K562 (cell line): ENCODE measurements around the gene RESF1. TPM values are rescaled to one million over a fixed set of nuclear protein-coding genes. Genes with fewer than 3 reads are reported as not detected.

Source experiments
- BCOR ChIP-seq: fragments of 450-650 bp; IDR thresholded peaks from 2 replicates; pipeline ENCODE4 v1.6.1; 2016
- CBFB ChIP-seq: sonication (generic); formaldehyde crosslinking; IDR thresholded peaks from 2 replicates; pipeline ENCODE4 v1.4.0; 2020; ENCODE audit warnings: mild to moderate bottlenecking, missing genetic modification reagents
- CREBBP ChIP-seq: IDR thresholded peaks from one replicate; pipeline ENCODE4 v1.6.1; 2012; ENCODE audit warnings: low read depth, mild to moderate bottlenecking, control low read depth, inconsistent platforms, low read length
- ELF4 ChIP-seq: fragments of 450-650 bp; formaldehyde crosslinking; IDR thresholded peaks from 2 replicates; pipeline ENCODE4 v1.4.0; 2022; ENCODE audit warnings: missing genetic modification characterization
- KLF10 ChIP-seq: fragments of 250-450 bp; sonication (Bioruptor Pico); IDR thresholded peaks from 2 replicates; pipeline ENCODE4 v1.6.1; 2021; ENCODE audit warnings: matching md5 sums
- MYNN ChIP-seq, 2 experiments: sonication (generic); formaldehyde crosslinking in 1 of 2; IDR thresholded peaks; 2 replicates each; pipeline versions ENCODE4 v1.5.0 to v1.6.1; 2016 to 2020; ENCODE audit warnings: antibody characterized with exemption in 1 of 2, missing genetic modification reagents in 1 of 2
- NFIX ChIP-seq: fragments of 250-450 bp; sonication (Bioruptor Pico); IDR thresholded peaks from 2 replicates; pipeline ENCODE4 v1.4.0; 2020; ENCODE audit warnings: low read depth, mild to moderate bottlenecking, moderate library complexity
- PRPF4 ChIP-seq: fragments of 200-400 bp; formaldehyde crosslinking; IDR thresholded peaks from one replicate; pipeline ENCODE4 v1.6.1; 2017; ENCODE audit warnings: low read length, low read depth, mild to moderate bottlenecking; ENCODE audit not compliant: insufficient read depth, poor library complexity, severe bottlenecking
- RBM15 ChIP-seq: fragments of 200-400 bp; formaldehyde crosslinking; IDR thresholded peaks from 2 replicates; pipeline ENCODE4 v1.6.1; 2018; ENCODE audit warnings: mild to moderate bottlenecking, low read length, moderate library complexity; ENCODE audit not compliant: insufficient read depth
- SAP30 ChIP-seq: fragments of 200-600 bp; sonication (generic); IDR thresholded peaks from 2 replicates; pipeline ENCODE4 v1.6.1; 2012; ENCODE audit warnings: borderline replicate concordance, low read depth, mild to moderate bottlenecking, moderate library complexity, low read length, control low read depth, inconsistent platforms; ENCODE audit not compliant: insufficient read depth, poor library complexity, severe bottlenecking
- SIN3B ChIP-seq: fragments of 450-650 bp; IDR thresholded peaks from 2 replicates; pipeline ENCODE4 v1.6.1; 2017; ENCODE audit warnings: low read depth, mild to moderate bottlenecking, moderate library complexity
- SMAD1 ChIP-seq: fragments of 150-350 bp; IDR thresholded peaks from 2 replicates; pipeline ENCODE4 v1.6.1; 2014; ENCODE audit warnings: low read length, low read depth; ENCODE audit not compliant: partially characterized antibody
- TRIM28 ChIP-seq: fragments of 450-650 bp; IDR thresholded peaks from 2 replicates; pipeline ENCODE4 v1.6.1; 2017
- ZKSCAN1 ChIP-seq: fragments of 150-350 bp; IDR thresholded peaks from 2 replicates; pipeline ENCODE4 v1.6.1; 2016; ENCODE audit warnings: low read depth, low read length
- ZKSCAN8 ChIP-seq: fragments of 200-800 bp; sonication (Bioruptor generic); IDR thresholded peaks from 2 replicates; pipeline ENCODE4 v1.6.1; 2016; ENCODE audit warnings: missing genetic modification characterization, missing compliant biosample characterization
- ZNF165 ChIP-seq: fragments of 250-450 bp; sonication (Bioruptor Pico); IDR thresholded peaks from 2 replicates; pipeline ENCODE4 v1.4.0; 2020; ENCODE audit warnings: borderline replicate concordance
- ZNF239 ChIP-seq: fragments of 250-450 bp; sonication (Bioruptor Pico); IDR thresholded peaks from 2 replicates; pipeline ENCODE4 v1.4.0; 2020; ENCODE audit warnings: mild to moderate bottlenecking
- ZZZ3 ChIP-seq: fragments of 450-650 bp; IDR thresholded peaks from 2 replicates; pipeline ENCODE4 v1.6.1; 2016; ENCODE audit warnings: antibody characterized with exemption, mild to moderate bottlenecking, moderate library complexity
- polyA plus RNA-seq, 8 experiments: library from polyadenylated mRNA; depleted of rRNA in 4 of 8; stranded (reverse) in 5 of 8; unstranded in 3 of 8; fragments of >200 nt; fragmentation: Nextera tagmentation in 2 of 8; fragmentation: Illumina TruSeq in 1 of 8; extraction: Ambion mirVana in 2 of 8; extraction: Trizol in 1 of 8; gene quantifications; 2 replicates each; pipeline versions ENCODE4 v1.2.1 to v1.2.3, GENCODE V29; 2011 to 2014; ENCODE audit warnings: inconsistent platforms in 1 of 8, missing spikeins in 1 of 8
- total RNA-seq, 7 experiments: library from RNA; depleted of rRNA in 6 of 7; stranded (reverse); fragments of >200 nt in 6 of 7; fragmentation: Illumina TruSeq in 2 of 7; extraction: Trizol in 2 of 7; gene quantifications; 2 replicates each; pipeline versions ENCODE4 v1.2.1 to v1.2.3, GENCODE V29; 2011 to 2021; ENCODE audit warnings: low replicate concordance in 1 of 7
- TF ChIP-seq, protein P1 (sequence below): IDR thresholded peaks from 2 replicates; pipeline ENCODE4 v1.6.1; 2011; ENCODE audit warnings: borderline replicate concordance, low read depth, mild to moderate bottlenecking, moderate library complexity, low read length; ENCODE audit not compliant: insufficient read depth, poor library complexity, severe bottlenecking
- TF ChIP-seq, protein P2 (sequence below), 2 experiments: fragments of 450-650 bp in 1 of 2; sonication (generic) in 1 of 2; formaldehyde crosslinking in 1 of 2; IDR thresholded peaks in 1 of 2; conservative IDR thresholded peaks in 1 of 2; 2 replicates each; pipeline versions ENCODE4 v1.6.1 to v1.8.1; 2016 to 2023; ENCODE audit warnings: mild to moderate bottlenecking in 2 of 2, moderate library complexity in 2 of 2, inconsistent platforms in 1 of 2, missing genetic modification reagents in 1 of 2
- TF ChIP-seq, protein P3 (sequence below): sonication (generic); formaldehyde crosslinking; IDR thresholded peaks from 2 replicates; pipeline ENCODE4 v1.8.0; 2022; ENCODE audit warnings: mild to moderate bottlenecking, missing genetic modification reagents, borderline replicate concordance
- TF ChIP-seq, protein P4 (sequence below): sonication (generic); formaldehyde crosslinking; IDR thresholded peaks from 2 replicates; pipeline ENCODE4 v1.8.0; 2023; ENCODE audit warnings: mild to moderate bottlenecking, missing genetic modification reagents

RESF1 gene
- total and polyA plus RNA-seq, 9 of the 15 experiments (the other 6 are each of a cell fraction or from before 2014, with no cell fraction given), result 21.5 to 121 (median 53.6) TPM

DNA sequence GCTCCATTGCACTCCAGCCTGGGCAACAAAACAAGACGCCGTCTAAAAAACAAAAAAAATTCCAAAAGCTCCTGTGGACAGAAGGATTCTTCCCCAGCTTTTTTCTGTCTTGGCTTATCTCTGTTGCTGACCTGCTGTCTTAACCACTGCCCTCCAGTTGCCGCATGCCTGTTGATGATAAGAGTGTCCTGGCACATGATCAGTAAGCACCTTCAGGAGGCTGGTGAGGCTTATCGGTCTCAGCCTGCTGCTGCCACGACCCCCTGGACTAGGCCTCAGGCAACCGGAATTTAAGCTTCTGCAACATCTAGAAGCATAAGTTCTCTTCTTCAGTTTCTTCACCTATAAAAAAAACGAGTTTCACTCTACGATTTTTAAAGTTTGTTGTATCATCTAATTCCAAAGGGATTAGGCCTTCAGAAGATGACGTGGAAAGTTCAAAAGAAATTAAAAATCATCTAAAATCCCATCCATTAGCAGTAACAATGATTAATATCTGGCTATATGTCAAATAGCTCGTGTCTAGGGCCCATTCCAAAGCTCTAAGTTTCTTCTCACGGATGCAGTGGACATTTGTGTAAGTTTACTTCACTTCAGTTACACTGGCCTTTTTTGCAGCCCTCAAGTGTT is 46.4 kb downstream of the RESF1 start (continued):
- TF ChIP-seq, protein P1, sequence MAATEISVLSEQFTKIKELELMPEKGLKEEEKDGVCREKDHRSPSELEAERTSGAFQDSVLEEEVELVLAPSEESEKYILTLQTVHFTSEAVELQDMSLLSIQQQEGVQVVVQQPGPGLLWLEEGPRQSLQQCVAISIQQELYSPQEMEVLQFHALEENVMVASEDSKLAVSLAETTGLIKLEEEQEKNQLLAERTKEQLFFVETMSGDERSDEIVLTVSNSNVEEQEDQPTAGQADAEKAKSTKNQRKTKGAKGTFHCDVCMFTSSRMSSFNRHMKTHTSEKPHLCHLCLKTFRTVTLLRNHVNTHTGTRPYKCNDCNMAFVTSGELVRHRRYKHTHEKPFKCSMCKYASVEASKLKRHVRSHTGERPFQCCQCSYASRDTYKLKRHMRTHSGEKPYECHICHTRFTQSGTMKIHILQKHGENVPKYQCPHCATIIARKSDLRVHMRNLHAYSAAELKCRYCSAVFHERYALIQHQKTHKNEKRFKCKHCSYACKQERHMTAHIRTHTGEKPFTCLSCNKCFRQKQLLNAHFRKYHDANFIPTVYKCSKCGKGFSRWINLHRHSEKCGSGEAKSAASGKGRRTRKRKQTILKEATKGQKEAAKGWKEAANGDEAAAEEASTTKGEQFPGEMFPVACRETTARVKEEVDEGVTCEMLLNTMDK, result no peak
- TF ChIP-seq CREBBP, result no peak
- TF ChIP-seq SMAD1, result peak; percentile 97
- no peak for TF ChIP-seq NFIX (CRISPR knock-in tag)
- TF ChIP-seq, protein P2, sequence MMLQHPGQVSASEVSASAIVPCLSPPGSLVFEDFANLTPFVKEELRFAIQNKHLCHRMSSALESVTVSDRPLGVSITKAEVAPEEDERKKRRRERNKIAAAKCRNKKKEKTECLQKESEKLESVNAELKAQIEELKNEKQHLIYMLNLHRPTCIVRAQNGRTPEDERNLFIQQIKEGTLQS (IDR thresholded peaks at IDR 0.05), result no peak; the same call in 1 of the 2 replicates
- TF ChIP-seq, protein P2 (CRISPR knock-in tag; conservative IDR thresholded peaks at IDR 0.05), result 0 out of 2 replicates have a peak, but pooled peaks have one; percentile 55
- TF ChIP-seq, protein P3, sequence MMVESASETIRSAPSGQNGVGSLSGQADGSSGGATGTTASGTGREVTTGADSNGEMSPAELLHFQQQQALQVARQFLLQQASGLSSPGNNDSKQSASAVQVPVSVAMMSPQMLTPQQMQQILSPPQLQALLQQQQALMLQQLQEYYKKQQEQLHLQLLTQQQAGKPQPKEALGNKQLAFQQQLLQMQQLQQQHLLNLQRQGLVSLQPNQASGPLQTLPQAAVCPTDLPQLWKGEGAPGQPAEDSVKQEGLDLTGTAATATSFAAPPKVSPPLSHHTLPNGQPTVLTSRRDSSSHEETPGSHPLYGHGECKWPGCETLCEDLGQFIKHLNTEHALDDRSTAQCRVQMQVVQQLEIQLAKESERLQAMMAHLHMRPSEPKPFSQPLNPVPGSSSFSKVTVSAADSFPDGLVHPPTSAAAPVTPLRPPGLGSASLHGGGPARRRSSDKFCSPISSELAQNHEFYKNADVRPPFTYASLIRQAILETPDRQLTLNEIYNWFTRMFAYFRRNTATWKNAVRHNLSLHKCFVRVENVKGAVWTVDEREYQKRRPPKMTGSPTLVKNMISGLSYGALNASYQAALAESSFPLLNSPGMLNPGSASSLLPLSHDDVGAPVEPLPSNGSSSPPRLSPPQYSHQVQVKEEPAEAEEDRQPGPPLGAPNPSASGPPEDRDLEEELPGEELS (CRISPR knock-in tag), result no peak
- no peak for TF ChIP-seq KLF10 (CRISPR knock-in tag)
- no peak for TF ChIP-seq ZZZ3
- TF ChIP-seq ZNF165 (CRISPR knock-in tag), result no peak; the same call in 1 of the 2 replicates
- TF ChIP-seq CBFB, result peak; percentile 93
- TF ChIP-seq, protein P4, sequence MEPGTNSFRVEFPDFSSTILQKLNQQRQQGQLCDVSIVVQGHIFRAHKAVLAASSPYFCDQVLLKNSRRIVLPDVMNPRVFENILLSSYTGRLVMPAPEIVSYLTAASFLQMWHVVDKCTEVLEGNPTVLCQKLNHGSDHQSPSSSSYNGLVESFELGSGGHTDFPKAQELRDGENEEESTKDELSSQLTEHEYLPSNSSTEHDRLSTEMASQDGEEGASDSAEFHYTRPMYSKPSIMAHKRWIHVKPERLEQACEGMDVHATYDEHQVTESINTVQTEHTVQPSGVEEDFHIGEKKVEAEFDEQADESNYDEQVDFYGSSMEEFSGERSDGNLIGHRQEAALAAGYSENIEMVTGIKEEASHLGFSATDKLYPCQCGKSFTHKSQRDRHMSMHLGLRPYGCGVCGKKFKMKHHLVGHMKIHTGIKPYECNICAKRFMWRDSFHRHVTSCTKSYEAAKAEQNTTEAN (CRISPR knock-in tag), result no peak
- TF ChIP-seq PRPF4, result no peak
- peak; percentile 99 for TF ChIP-seq ELF4
- TF ChIP-seq TRIM28, result peak; percentile 86
- TF ChIP-seq MYNN (IDR thresholded peaks at IDR 0.05), result peak; percentile 97
- no peak for TF ChIP-seq MYNN (CRISPR knock-in tag; IDR thresholded peaks at IDR 0.05)
- TF ChIP-seq ZNF239 (CRISPR knock-in tag), result peak; percentile 74
- peak; percentile 75; the same call in 1 of the 2 replicates for TF ChIP-seq ZKSCAN1
- TF ChIP-seq RBM15, result no peak
- TF ChIP-seq SIN3B, result no peak
- TF ChIP-seq BCOR, result peak; percentile 98
- no peak for TF ChIP-seq SAP30
- peak; percentile 85 for TF ChIP-seq ZKSCAN8
